Measurements from ENCODE around the gene TMEM168. TPM values are rescaled to one million over a fixed set of nuclear protein-coding genes. Genes with fewer than 3 reads are reported as not detected.

Gene TMEM168
- total RNA-seq, 1 experiment from 2014 or later, result 28.9 TPM

- ChIA-PET POLR2A (no interaction called here), CTCF (no interaction called here)
- intact Hi-C loops (cut with micrococcal nuclease; ENCODE audit: unreplicated experiment), result no loop called here
- Histone ChIP-seq H3K27me3 (replicated peaks; ENCODE audit: control insufficient read depth, insufficient read depth, low read length) (no peaks in the 10 kb centered on the region), H3K9me3 (no peaks in the 10 kb centered on the region), H3K4me3 (ENCODE audit: low read depth, low read length) (peak overlapping the region; percentile 88), H3K36me3 (ENCODE audit: control insufficient read depth, insufficient read depth, low read length) (peaks cover 1% of the 10 kb centered on the region; the same call in 1 of the 2 replicates), H3K4me1 (peaks cover 11% of the 10 kb centered on the region)
- Mint-ChIP-seq H3K27ac (ENCODE audit: unreplicated experiment) (peak overlapping the region; percentile 87), H3K36me3 (ENCODE audit: insufficient read depth, unreplicated experiment) (peaks cover 11% of the 10 kb centered on the region), H3K4me1 (ENCODE audit: low read depth, unreplicated experiment) (peaks cover 22% of the 10 kb centered on the region), H3K9me3 (ENCODE audit: unreplicated experiment) (no peaks in the 10 kb centered on the region), H3K27me3 (ENCODE audit: insufficient read depth, unreplicated experiment) (no peaks in the 10 kb centered on the region), H3K4me3 (ENCODE audit: unreplicated experiment) (peak overlapping the region; percentile 93)
- no peak for TF ChIP-seq CTCF (IDR thresholded peaks at IDR 0.05; ENCODE audit: insufficient read depth in 1 of 2, low read depth in 1 of 2, low read length in 1 of 2, severe bottlenecking in 1 of 2, unreplicated experiment in 1 of 2)
- TSS peak; percentile 55 for BruUV-seq (replicated peaks)
- DNase-seq, result no peak
Observed at GRCh38 chr7:112789453-112789816, 758 bp downstream of the TMEM168 start.

GRCh38 chr7:112788778-112789343, 1.3 kb downstream of the TMEM168 start:
- intact Hi-C loops (cut with micrococcal nuclease; ENCODE audit: unreplicated experiment), result no loop called here
- H3K4me3 ChIP-seq (ENCODE audit: low read depth, low read length), result peak overlapping the region; percentile 88
- Mint-ChIP-seq H3K9me3 (ENCODE audit: unreplicated experiment) (no peaks in the 10 kb centered on the region), H3K27ac (ENCODE audit: unreplicated experiment) (peak overlapping the region; percentile 87), H3K36me3 (ENCODE audit: insufficient read depth, unreplicated experiment) (peaks cover 16% of the 10 kb centered on the region), H3K4me1 (ENCODE audit: low read depth, unreplicated experiment) (peaks cover 22% of the 10 kb centered on the region), H3K27me3 (ENCODE audit: insufficient read depth, unreplicated experiment) (no peaks in the 10 kb centered on the region), H3K4me3 (ENCODE audit: unreplicated experiment) (peak overlapping the region; percentile 93)
- DNase-seq, result no peak
- no peaks in the 10 kb centered on the region for H3K9me3 ChIP-seq
- BruUV-seq (replicated peaks), result no TSS peak
- no peak for TF ChIP-seq CTCF (IDR thresholded peaks at IDR 0.05; ENCODE audit: insufficient read depth in 1 of 2, low read depth in 1 of 2, low read length in 1 of 2, severe bottlenecking in 1 of 2, unreplicated experiment in 1 of 2)
- H3K4me1 ChIP-seq, result peaks cover 11% of the 10 kb centered on the region
- no peaks in the 10 kb centered on the region for H3K27me3 ChIP-seq (replicated peaks; ENCODE audit: control insufficient read depth, insufficient read depth, low read length)
- H3K36me3 ChIP-seq (ENCODE audit: control insufficient read depth, insufficient read depth, low read length), result peaks cover 1% of the 10 kb centered on the region; the same call in 1 of the 2 replicates
- ChIA-PET CTCF (no interaction called here), POLR2A (no interaction called here)

- intact Hi-C loops (cut with micrococcal nuclease; ENCODE audit: unreplicated experiment), result no loop called here
- no peak for DNase-seq
- ChIA-PET POLR2A (no interaction called here), CTCF (no interaction called here)
- H3K27me3 Mint-ChIP-seq (ENCODE audit: insufficient read depth, unreplicated experiment), result no peaks in the 10 kb centered on the region
- H3K4me1 Mint-ChIP-seq (ENCODE audit: low read depth, unreplicated experiment), result peaks cover 15% of the 10 kb centered on the region
- H3K27ac Mint-ChIP-seq (ENCODE audit: unreplicated experiment), result no peak overlapping the region
- no peak for TF ChIP-seq CTCF (IDR thresholded peaks at IDR 0.05; ENCODE audit: insufficient read depth in 1 of 2, low read depth in 1 of 2, low read length in 1 of 2, severe bottlenecking in 1 of 2, unreplicated experiment in 1 of 2)
- BruUV-seq (replicated peaks), result no TSS peak
- Histone ChIP-seq H3K27me3 (replicated peaks; ENCODE audit: control insufficient read depth, insufficient read depth, low read length) (no peaks in the 10 kb centered on the region), H3K36me3 (ENCODE audit: control insufficient read depth, insufficient read depth, low read length) (peaks cover 2% of the 10 kb centered on the region; the same call in 1 of the 2 replicates), H3K4me3 (ENCODE audit: low read depth, low read length) (no peak overlapping the region), H3K4me1 (peaks cover 11% of the 10 kb centered on the region), H3K9me3 (no peaks in the 10 kb centered on the region)
- no peak overlapping the region for H3K4me3 Mint-ChIP-seq (ENCODE audit: unreplicated experiment)
- H3K36me3 Mint-ChIP-seq (ENCODE audit: insufficient read depth, unreplicated experiment), result peaks cover 17% of the 10 kb centered on the region
- no peaks in the 10 kb centered on the region for H3K9me3 Mint-ChIP-seq (ENCODE audit: unreplicated experiment)
Observed at GRCh38 chr7:112784603-112785002, 5.6 kb downstream of the TMEM168 start.

All from Caco-2 (cell line).